ENCODE measurements around the gene AP2S1.
A peak's percentile ranks its signal among the peaks of the same experiment; 100 is the strongest.

Gene AP2S1

DNA sequence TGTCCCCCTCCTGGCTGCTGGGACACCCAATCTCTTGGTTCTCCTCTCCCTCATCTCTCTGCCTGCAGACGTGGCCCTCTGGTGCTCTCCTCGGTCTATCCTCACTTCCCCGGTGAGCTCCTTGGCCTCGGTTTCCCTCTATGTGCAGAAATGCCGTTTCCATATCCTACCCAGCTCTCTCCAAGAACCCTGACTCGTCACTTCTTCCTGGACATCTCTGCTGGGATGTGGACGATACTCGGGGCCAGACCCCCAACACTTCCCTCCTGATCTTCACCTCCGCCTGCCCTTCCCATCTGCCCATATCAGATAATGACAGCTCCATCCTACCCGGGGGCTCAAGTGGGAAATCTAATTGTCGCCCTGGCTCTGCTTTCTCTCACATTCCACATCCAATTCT, 7.9 kb downstream of the AP2S1 start:
- Histone ChIP-seq H3K9me3 (ENCODE audit: control insufficient read depth, low read length) (no peaks in the 10 kb centered on the region), H3K27ac (no peak overlapping the region), H3K4me2 (ENCODE audit: low read length) (no peak overlapping the region), H2AFZ (no peak overlapping the region), H3K27me3 (ENCODE audit: control insufficient read depth, insufficient read depth, low read length) (no peaks in the 10 kb centered on the region), H3K4me1 (no peaks in the 10 kb centered on the region), H3K36me3 (ENCODE audit: control insufficient read depth, insufficient read depth, low read length) (no peaks in the 10 kb centered on the region), H3K79me2 (no peaks in the 10 kb centered on the region), H3K9ac (no peak overlapping the region), H3K4me3 (ENCODE audit: low read depth, low read length) (no peak overlapping the region)
- TF ChIP-seq, protein P1, sequence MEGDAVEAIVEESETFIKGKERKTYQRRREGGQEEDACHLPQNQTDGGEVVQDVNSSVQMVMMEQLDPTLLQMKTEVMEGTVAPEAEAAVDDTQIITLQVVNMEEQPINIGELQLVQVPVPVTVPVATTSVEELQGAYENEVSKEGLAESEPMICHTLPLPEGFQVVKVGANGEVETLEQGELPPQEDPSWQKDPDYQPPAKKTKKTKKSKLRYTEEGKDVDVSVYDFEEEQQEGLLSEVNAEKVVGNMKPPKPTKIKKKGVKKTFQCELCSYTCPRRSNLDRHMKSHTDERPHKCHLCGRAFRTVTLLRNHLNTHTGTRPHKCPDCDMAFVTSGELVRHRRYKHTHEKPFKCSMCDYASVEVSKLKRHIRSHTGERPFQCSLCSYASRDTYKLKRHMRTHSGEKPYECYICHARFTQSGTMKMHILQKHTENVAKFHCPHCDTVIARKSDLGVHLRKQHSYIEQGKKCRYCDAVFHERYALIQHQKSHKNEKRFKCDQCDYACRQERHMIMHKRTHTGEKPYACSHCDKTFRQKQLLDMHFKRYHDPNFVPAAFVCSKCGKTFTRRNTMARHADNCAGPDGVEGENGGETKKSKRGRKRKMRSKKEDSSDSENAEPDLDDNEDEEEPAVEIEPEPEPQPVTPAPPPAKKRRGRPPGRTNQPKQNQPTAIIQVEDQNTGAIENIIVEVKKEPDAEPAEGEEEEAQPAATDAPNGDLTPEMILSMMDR (IDR thresholded peaks at IDR 0.05) = no peak

DNA sequence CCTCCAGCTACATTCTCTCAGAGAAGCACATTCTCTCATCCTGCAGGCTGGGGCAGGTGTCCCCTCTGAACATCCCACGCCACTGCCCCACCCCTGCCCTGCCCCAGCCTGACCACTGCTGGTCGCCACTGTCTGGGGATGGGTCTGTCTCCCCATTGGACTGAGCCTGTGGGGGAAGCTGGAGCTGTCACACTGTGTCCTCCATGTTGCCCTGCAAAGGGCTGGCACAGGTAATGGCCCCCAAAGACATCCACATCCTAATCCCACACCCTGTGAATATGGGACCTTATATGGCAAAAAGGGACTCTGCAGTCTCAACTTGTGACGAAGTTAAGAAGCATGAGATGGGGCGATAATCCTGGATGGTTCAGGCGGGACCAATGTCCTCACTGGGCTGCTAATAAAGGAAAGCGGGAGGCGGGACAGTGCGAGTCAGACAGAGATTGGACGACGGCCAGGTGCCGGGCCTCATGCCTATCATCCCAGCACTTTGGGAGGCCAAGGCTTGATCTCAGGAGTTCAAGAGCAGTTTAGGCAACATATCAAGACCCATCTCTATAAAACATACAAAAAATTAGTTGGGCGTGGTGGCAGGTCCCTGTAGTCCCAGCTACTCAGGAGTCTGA, 9.1 kb downstream of the AP2S1 start:
- Histone ChIP-seq H3K27me3 (ENCODE audit: control insufficient read depth, insufficient read depth, low read length) (no peaks in the 10 kb centered on the region), H3K4me1 (no peaks in the 10 kb centered on the region), H2AFZ (no peak overlapping the region), H3K4me3 (ENCODE audit: low read depth, low read length) (no peak overlapping the region), H3K9ac (no peak overlapping the region), H3K4me2 (ENCODE audit: low read length) (no peak overlapping the region), H3K79me2 (no peaks in the 10 kb centered on the region), H3K27ac (no peak overlapping the region), H3K36me3 (ENCODE audit: control insufficient read depth, insufficient read depth, low read length) (no peaks in the 10 kb centered on the region), H3K9me3 (ENCODE audit: control insufficient read depth, low read length) (no peaks in the 10 kb centered on the region)
- TF ChIP-seq, protein P1 (IDR thresholded peaks at IDR 0.05) = no peak

DNA sequence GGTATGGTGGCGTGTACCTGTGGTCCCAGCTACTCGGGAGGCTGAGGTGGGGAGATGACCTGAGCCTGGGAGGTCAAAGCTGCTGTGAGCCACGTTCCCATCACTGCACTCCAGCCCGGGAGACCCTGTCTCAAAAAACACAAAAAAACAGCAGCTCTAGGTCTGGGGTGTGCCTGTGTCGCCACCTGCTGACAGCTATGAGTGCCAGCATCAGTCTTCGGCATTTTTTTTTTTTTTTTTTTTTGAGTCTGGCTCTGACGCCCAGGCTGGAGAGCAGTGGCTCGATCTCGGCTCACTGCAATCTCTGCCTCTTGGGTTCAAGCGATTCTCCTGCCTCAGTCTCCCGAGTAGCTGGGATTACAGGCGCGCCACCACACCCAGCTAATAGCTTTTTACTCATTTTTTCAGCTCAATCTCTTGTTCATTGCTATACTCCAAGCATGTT, 10.1 kb downstream of the AP2S1 start:
- H3K4me3 ChIP-seq (ENCODE audit: low read depth, low read length) = no peak overlapping the region
- H3K9me3 ChIP-seq (ENCODE audit: control insufficient read depth, low read length) = no peaks in the 10 kb centered on the region
- no peak overlapping the region for H2AFZ ChIP-seq
- H3K4me2 ChIP-seq (ENCODE audit: low read length) = no peak overlapping the region
- H3K27ac ChIP-seq = no peak overlapping the region
- TF ChIP-seq, protein P1 (IDR thresholded peaks at IDR 0.05) = peak; percentile 88
- H3K9ac ChIP-seq = no peak overlapping the region
- no peaks in the 10 kb centered on the region for H3K36me3 ChIP-seq (ENCODE audit: control insufficient read depth, insufficient read depth, low read length)
- no peaks in the 10 kb centered on the region for H3K27me3 ChIP-seq (ENCODE audit: control insufficient read depth, insufficient read depth, low read length)
- H3K79me2 ChIP-seq = no peaks in the 10 kb centered on the region
- no peaks in the 10 kb centered on the region for H3K4me1 ChIP-seq

DNA sequence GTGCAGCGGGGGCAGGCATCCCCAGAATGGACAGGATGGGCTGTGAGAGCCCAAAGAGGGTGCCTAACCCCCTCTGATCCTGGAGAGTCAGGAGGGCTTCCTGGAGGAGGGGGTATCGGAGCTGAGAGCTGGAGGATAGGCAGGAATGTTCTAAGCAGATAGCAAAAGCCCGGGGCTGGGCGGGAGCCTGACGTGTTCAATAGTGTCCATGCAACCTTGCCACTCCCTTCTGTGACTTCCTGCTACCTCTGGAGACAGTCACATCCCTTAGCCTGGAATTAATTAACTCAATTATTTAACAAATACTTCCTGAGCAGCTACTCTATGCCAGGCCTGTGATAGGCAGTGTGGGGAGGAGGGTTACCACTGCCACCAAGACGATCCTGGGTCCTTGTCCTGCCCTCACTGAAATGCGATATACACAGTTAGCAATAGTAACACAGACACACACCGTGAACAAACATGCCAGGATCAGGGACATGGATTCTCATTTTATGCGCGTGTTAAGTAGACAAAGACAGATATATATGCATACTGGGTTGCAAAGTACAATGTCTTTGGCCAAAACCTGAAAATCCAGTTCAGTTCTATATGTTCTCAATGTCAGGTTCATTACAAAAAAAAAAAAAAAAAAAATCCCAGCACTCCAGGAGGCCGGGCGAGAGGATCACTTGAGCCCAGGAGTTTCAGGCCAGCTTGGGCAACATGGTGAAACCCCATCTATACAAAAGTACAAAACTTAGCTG, 10.7 kb downstream of the AP2S1 start:
- TF ChIP-seq, protein P1 (IDR thresholded peaks at IDR 0.05) = no peak
- H3K9me3 ChIP-seq (ENCODE audit: control insufficient read depth, low read length) = no peaks in the 10 kb centered on the region
- no peak overlapping the region for H3K27ac ChIP-seq
- H3K36me3 ChIP-seq (ENCODE audit: control insufficient read depth, insufficient read depth, low read length) = no peaks in the 10 kb centered on the region
- no peak overlapping the region for H3K4me2 ChIP-seq (ENCODE audit: low read length)
- H3K27me3 ChIP-seq (ENCODE audit: control insufficient read depth, insufficient read depth, low read length) = no peaks in the 10 kb centered on the region
- no peak overlapping the region for H2AFZ ChIP-seq
- no peak overlapping the region for H3K4me3 ChIP-seq (ENCODE audit: low read depth, low read length)
- H3K9ac ChIP-seq = no peak overlapping the region
- no peaks in the 10 kb centered on the region for H3K79me2 ChIP-seq
- no peaks in the 10 kb centered on the region for H3K4me1 ChIP-seq
